ENCODE data around the gene ZBTB22. TPM values are rescaled to one million over a fixed set of nuclear protein-coding genes. Genes with fewer than 3 reads are reported as not detected.

Gene ZBTB22
- total RNA-seq, 2 donors from 2014 or later = 6.9 to 20.0 TPM

- Mint-ChIP-seq H3K4me1 (peaks cover 39% of the 10 kb centered on the region), H3K9me3 (no peaks in the 10 kb centered on the region), H3K36me3 (ENCODE audit: low read depth) (peaks cover 88% of the 10 kb centered on the region), H3K4me3 (peak overlapping the region; percentile 88), H3K27ac (peak overlapping the region; percentile 96), H3K27me3 (no peaks in the 10 kb centered on the region)
- ATAC-seq (replicated peaks) = no peak
Measured at GRCh38 chr6:33273129-33273923, 44.2 kb downstream of the ZBTB22 start.

DNA sequence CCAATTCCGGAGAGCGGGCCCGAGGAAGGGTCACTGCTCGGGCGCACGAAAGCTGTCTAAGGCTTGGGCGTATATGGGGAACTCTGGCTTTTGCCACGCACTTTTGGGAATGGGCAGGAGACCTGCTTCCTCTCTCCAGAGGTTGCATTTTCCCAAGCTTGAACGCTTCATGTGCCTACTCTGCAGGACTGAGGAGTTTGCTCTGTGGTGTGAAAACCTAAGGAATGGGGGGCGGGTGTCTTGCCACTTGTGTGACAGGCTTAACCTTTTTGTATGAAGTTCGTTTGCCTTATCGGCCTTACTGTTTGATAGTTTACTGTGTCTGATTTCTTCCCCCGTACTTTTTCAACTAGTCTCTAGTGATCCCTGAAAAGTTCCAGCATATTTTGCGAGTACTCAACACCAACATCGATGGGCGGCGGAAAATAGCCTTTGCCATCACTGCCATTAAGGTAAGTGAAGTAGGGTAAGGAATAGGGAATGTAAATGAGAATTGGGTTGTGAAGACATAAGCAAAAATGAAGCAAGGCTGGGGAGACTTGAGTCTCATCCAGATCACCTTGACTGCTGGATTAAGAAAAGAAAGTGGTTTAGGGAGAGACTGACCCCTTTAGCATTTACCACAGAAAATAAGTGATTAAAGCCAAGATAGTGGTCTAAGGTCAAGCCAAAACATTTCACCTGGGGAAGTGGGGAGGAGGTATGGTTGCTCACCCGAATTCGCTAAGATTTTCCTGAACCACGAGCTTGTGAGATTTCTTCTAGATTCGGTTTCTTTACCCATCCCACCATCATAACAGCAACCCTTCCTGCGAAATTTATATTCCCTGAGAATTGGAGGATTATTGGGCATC, 45.0 kb downstream of the ZBTB22 start:
- H3K9me3 Mint-ChIP-seq = no peaks in the 10 kb centered on the region
- peak overlapping the region; percentile 88 for H3K4me3 Mint-ChIP-seq
- ATAC-seq (replicated peaks) = peak; percentile 14
- peaks cover 39% of the 10 kb centered on the region for H3K4me1 Mint-ChIP-seq
- H3K36me3 Mint-ChIP-seq (ENCODE audit: low read depth) = peaks cover 91% of the 10 kb centered on the region
- no peaks in the 10 kb centered on the region for H3K27me3 Mint-ChIP-seq
- peak overlapping the region; percentile 96 for H3K27ac Mint-ChIP-seq

- peaks cover 92% of the 10 kb centered on the region for H3K36me3 Mint-ChIP-seq (ENCODE audit: low read depth)
- H3K27ac Mint-ChIP-seq = peak within 1 kb of the TSS; percentile 96
- H3K4me3 Mint-ChIP-seq = peak within 1 kb of the TSS; percentile 88
- no peaks in the 10 kb centered on the region for H3K27me3 Mint-ChIP-seq
- H3K4me1 Mint-ChIP-seq = peaks cover 39% of the 10 kb centered on the region
- ATAC-seq (replicated peaks) = peak; percentile 96
- H3K9me3 Mint-ChIP-seq = no peaks in the 10 kb centered on the region
Measured at GRCh38 chr6:33271468-33272274, 45.9 kb downstream of the ZBTB22 start, which contains the start of the genes RPS18 and VPS52. Gene RPS18, plus strand, starts transcription at chr6:33272075. Its CDS starts 45 bp downstream, at chr6:33272120. Gene VPS52, minus strand, starts transcription at chr6:33271876. Its CDS starts 201 bp downstream, at chr6:33271675.

- Mint-ChIP-seq H3K27me3 (no peaks in the 10 kb centered on the region), H3K9me3 (no peaks in the 10 kb centered on the region), H3K4me3 (peak overlapping the region; percentile 88), H3K36me3 (ENCODE audit: low read depth) (peaks cover 92% of the 10 kb centered on the region), H3K4me1 (peaks cover 33% of the 10 kb centered on the region), H3K27ac (peak overlapping the region; percentile 96)
- peak; percentile 1 for ATAC-seq (replicated peaks)
Measured at GRCh38 chr6:33271117-33271467, 46.5 kb downstream of the ZBTB22 start.

Other genes with a start within 250 kb of the ZBTB22 start
- 100 to 1,000 TPM in 1 of 2 donors, 10 to 100 TPM in 1; 40.5 to 136 TPM for gene HLA-DPA1, start 244.1 kb downstream of the ZBTB22 start, total RNA-seq
- 10 to 100 TPM; 21.4 to 69.1 TPM for gene HLA-DPB1, start 241.8 kb downstream of the ZBTB22 start, total RNA-seq
- 1 to 10 TPM; 1.2 to 3.3 TPM for gene COL11A2, start 125.3 kb downstream of the ZBTB22 start, total RNA-seq
- 10 to 100 TPM; 31.0 to 68.7 TPM for gene RXRB, start 117.1 kb downstream of the ZBTB22 start, total RNA-seq
- 10 to 100 TPM; 50.5 to 65.0 TPM for gene SLC39A7, start 116.9 kb downstream of the ZBTB22 start, total RNA-seq
- gene HSD17B8, start 113.1 kb downstream of the ZBTB22 start, total RNA-seq = 10 to 100 TPM in 1 of 2 donors, 1 to 10 TPM in 1; 3.4 to 13.1 TPM
- gene RING1, start 109.2 kb downstream of the ZBTB22 start, total RNA-seq = 10 to 100 TPM; 22.7 to 25.1 TPM
- 10 to 100 TPM; 42.5 to 43.2 TPM for gene VPS52, start 45.9 kb downstream of the ZBTB22 start, total RNA-seq
- 1,000 to 10,000 TPM; 3,349 to 4,633 TPM for gene RPS18, start 45.7 kb downstream of the ZBTB22 start, total RNA-seq
- gene B3GALT4, start 40.6 kb downstream of the ZBTB22 start, total RNA-seq = 1 to 10 TPM; 4.0 to 5.8 TPM
- 10 to 100 TPM; 51.2 to 98.7 TPM for gene WDR46, start 28.5 kb downstream of the ZBTB22 start, total RNA-seq
- gene PFDN6, start 28.1 kb downstream of the ZBTB22 start, total RNA-seq = 10 to 100 TPM; 57.9 to 81.2 TPM
- gene RGL2, start 18.8 kb downstream of the ZBTB22 start, total RNA-seq = 10 to 100 TPM; 37.7 to 73.4 TPM
- gene TAPBP, start 3.7 kb downstream of the ZBTB22 start, total RNA-seq = 100 to 1,000 TPM; 176 to 194 TPM
- 10 to 100 TPM; 62.2 to 77.3 TPM for gene DAXX, start 5.2 kb upstream of the ZBTB22 start, total RNA-seq
- 100 to 1,000 TPM; 101 to 108 TPM for gene KIFC1, start 74.1 kb upstream of the ZBTB22 start, total RNA-seq
- 100 to 1,000 TPM in 1 of 2 donors, 10 to 100 TPM in 1; 27.2 to 133 TPM for gene PHF1, start 93.3 kb upstream of the ZBTB22 start, total RNA-seq
- 100 to 1,000 TPM; 163 to 248 TPM for gene CUTA, start 100.4 kb upstream of the ZBTB22 start, total RNA-seq
- gene SYNGAP1, start 102.3 kb upstream of the ZBTB22 start, total RNA-seq = 100 to 1,000 TPM in 1 of 2 donors, 10 to 100 TPM in 1; 43.2 to 156 TPM
- 10 to 100 TPM; 11.6 to 12.5 TPM for gene ZBTB9, start 136.8 kb upstream of the ZBTB22 start, total RNA-seq

Data from activated T-helper 17 cell treated with anti-CD3 and anti-CD28 coated beads, Interleukin-2, amount 50 U/mL, for 72 hours (primary cell).